ENCODE data around the gene FAM162B. TPM values are rescaled to one million over a fixed set of nuclear protein-coding genes. Genes with fewer than 3 reads are reported as not detected.
"Not testable (repeated sequence)": the region's sequence is repeated elsewhere in the genome, so short reads cannot be mapped to it uniquely, and the experiment has no call there.

FAM162B gene
- total RNA-seq, 2 experiments from 2014 or later, result not detected

GRCh38 chr6:116763048-116763447 is 2.5 kb downstream of the FAM162B start:
- H3K27me3 Mint-ChIP-seq, result peaks cover 54% of the 10 kb centered on the region
- peaks cover 6% of the 10 kb centered on the region for H3K4me1 Mint-ChIP-seq

GRCh38 chr6:116762235-116762634 is 3.3 kb downstream of the FAM162B start:
- H3K27me3 Mint-ChIP-seq, result peaks cover 48% of the 10 kb centered on the region
- no peak for DNase-seq
- no peak overlapping the region for H3K4me3 Mint-ChIP-seq
- H3K4me1 Mint-ChIP-seq, result peaks cover 6% of the 10 kb centered on the region
- H3K9me3 Mint-ChIP-seq, result no peaks in the 10 kb centered on the region
- no peaks in the 10 kb centered on the region for H3K36me3 Mint-ChIP-seq
- no peak overlapping the region for H3K27ac Mint-ChIP-seq

More at GRCh38 chr6:116763048-116763447, 2.5 kb downstream of the FAM162B start:
- no peaks in the 10 kb centered on the region for H3K9me3 Mint-ChIP-seq
- H3K4me3 Mint-ChIP-seq, result no peak overlapping the region
- DNase-seq, result no peak
- H3K36me3 Mint-ChIP-seq, result no peaks in the 10 kb centered on the region
- no peak overlapping the region for H3K27ac Mint-ChIP-seq

GRCh38 chr6:116761779-116762178 is 3.7 kb downstream of the FAM162B start:
- H3K27me3 Mint-ChIP-seq, result peaks cover 44% of the 10 kb centered on the region

GRCh38 chr6:116745176-116745575 is 20.3 kb downstream of the FAM162B start:
- H3K9me3 Mint-ChIP-seq, result peaks cover 21% of the 10 kb centered on the region
- H3K27me3 Mint-ChIP-seq, result no peaks in the 10 kb centered on the region
- no peak for DNase-seq

More at GRCh38 chr6:116761779-116762178, 3.7 kb downstream of the FAM162B start:
- DNase-seq, result no peak
- no peaks in the 10 kb centered on the region for H3K36me3 Mint-ChIP-seq
- H3K4me3 Mint-ChIP-seq, result no peak overlapping the region
- peaks cover 6% of the 10 kb centered on the region for H3K4me1 Mint-ChIP-seq
- H3K9me3 Mint-ChIP-seq, result no peaks in the 10 kb centered on the region
- H3K27ac Mint-ChIP-seq, result no peak overlapping the region

DNA sequence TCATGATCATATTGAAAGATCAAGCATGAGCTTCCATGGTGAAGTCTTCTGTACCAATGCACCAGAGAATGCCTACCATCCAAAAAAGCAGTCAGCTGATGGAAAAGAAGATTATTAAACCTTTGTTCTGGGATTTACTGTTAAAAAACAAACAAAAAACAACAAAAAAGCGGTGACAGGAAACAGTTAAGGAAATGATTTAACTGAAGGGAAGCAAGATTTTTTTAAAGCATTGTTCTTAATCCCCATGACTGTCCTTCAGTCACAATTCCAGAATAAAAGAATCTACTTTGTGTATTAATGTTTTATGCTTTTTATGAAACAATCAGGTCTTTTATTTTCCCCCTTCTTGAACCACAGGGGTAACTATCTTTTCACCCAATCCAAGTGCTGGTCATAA is 23.9 kb downstream of the FAM162B start:
- no peak overlapping the region for H3K4me3 Mint-ChIP-seq
- H3K9me3 Mint-ChIP-seq, result peaks cover 35% of the 10 kb centered on the region

More at GRCh38 chr6:116745176-116745575, 20.3 kb downstream of the FAM162B start:
- Mint-ChIP-seq H3K4me3 (no peak overlapping the region), H3K4me1 (no peaks in the 10 kb centered on the region), H3K27ac (no peak overlapping the region), H3K36me3 (peaks cover 2% of the 10 kb centered on the region)

DNA sequence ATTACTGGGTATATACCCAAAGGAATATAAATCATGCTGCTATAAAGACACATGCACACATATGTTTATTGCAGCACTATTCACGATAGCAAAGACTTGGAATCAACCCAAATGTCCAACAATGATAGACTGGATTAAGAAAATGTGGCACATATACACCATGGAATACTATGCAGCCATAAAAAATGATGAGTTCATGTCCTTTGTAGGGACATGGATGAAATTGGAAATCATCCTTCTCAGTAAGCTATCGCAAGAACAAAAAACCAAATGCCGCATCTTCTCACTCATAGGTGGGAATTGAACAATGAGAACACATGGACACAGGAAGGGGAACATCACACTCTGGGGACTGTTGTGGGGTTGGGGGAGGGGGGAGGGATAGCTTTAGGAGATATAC is 25.0 kb downstream of the FAM162B start:
- H3K27me3 Mint-ChIP-seq, result not testable (repeated sequence)

More for the DNA sequence above, 23.9 kb downstream of the FAM162B start:
- DNase-seq, result no peak
- Mint-ChIP-seq H3K4me1 (no peaks in the 10 kb centered on the region), H3K27ac (no peak overlapping the region), H3K27me3 (no peaks in the 10 kb centered on the region), H3K36me3 (peaks cover 18% of the 10 kb centered on the region)

DNA sequence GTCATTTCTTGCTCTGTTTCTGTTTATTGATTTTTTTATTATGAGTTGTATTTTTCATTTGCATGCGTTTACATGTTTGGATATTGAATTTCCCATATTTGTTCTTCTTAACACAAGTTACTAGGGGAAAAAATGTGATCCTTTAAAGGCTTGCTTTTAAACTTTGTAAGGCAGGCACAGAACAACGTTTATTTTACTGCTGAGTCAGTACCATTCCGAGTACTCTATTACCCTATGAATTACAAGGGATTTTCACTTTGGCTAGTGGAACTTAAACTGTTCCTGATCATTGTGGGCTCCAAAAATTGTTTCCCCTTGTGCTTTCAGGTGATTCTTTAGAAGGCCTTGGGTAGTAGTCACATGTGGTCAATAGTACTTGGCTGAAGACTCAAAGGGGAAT is 28.5 kb downstream of the FAM162B start:
- no peaks in the 10 kb centered on the region for H3K4me1 Mint-ChIP-seq
- H3K36me3 Mint-ChIP-seq, result peaks cover 42% of the 10 kb centered on the region
- H3K27me3 Mint-ChIP-seq, result no peaks in the 10 kb centered on the region
- no peak for DNase-seq
- H3K9me3 Mint-ChIP-seq, result peaks cover 26% of the 10 kb centered on the region
- no peak overlapping the region for H3K27ac Mint-ChIP-seq
- H3K4me3 Mint-ChIP-seq, result no peak overlapping the region

More for the DNA sequence above, 25.0 kb downstream of the FAM162B start:
- peaks cover 27% of the 10 kb centered on the region for H3K36me3 Mint-ChIP-seq
- not testable (repeated sequence) for H3K27ac Mint-ChIP-seq, H3K4me3 Mint-ChIP-seq, H3K4me1 Mint-ChIP-seq, DNase-seq
- peaks cover 39% of the 10 kb centered on the region for H3K9me3 Mint-ChIP-seq

DNA sequence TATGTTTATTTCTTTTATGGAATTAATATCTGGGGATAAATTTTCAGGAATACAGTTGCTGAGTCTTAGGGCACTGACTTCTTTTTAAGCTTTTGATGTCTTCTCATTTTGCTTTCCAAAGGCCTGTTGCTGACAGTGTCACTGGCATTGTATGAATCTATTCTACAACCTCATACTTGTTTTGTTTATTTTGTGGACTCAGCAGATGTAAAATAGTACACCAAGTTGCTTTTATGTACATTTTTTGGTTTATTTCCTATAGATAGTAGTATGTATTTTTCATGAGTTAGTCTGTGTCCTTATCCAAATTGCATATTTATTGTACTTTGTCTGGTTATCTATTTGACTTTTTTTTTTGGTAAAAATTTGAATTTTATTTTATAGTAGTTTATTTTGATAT is 35.0 kb downstream of the FAM162B start:
- Mint-ChIP-seq H3K27ac (no peak overlapping the region), H3K36me3 (peaks cover 44% of the 10 kb centered on the region), H3K4me3 (no peak overlapping the region), H3K27me3 (no peaks in the 10 kb centered on the region), H3K4me1 (no peaks in the 10 kb centered on the region), H3K9me3 (peaks cover 2% of the 10 kb centered on the region)
- DNase-seq, result no peak

- Mint-ChIP-seq H3K36me3 (peaks cover 41% of the 10 kb centered on the region), H3K27ac (no peak overlapping the region)
Observed at GRCh38 chr6:116726947-116727346, 38.6 kb downstream of the FAM162B start.

GRCh38 chr6:116714761-116715160 is 50.8 kb downstream of the FAM162B start:
- Mint-ChIP-seq H3K27ac (no peak overlapping the region), H3K36me3 (peaks cover 40% of the 10 kb centered on the region), H3K9me3 (no peaks in the 10 kb centered on the region), H3K4me1 (peaks cover 12% of the 10 kb centered on the region), H3K4me3 (no peak overlapping the region), H3K27me3 (no peaks in the 10 kb centered on the region)
- no peak for DNase-seq

More at GRCh38 chr6:116726947-116727346, 38.6 kb downstream of the FAM162B start:
- H3K4me3 Mint-ChIP-seq, result no peak overlapping the region
- no peaks in the 10 kb centered on the region for H3K27me3 Mint-ChIP-seq
- DNase-seq, result no peak
- no peaks in the 10 kb centered on the region for H3K9me3 Mint-ChIP-seq
- no peaks in the 10 kb centered on the region for H3K4me1 Mint-ChIP-seq

GRCh38 chr6:116714296-116714695 is 51.2 kb downstream of the FAM162B start:
- H3K9me3 Mint-ChIP-seq, result no peaks in the 10 kb centered on the region

GRCh38 chr6:116705917-116706316 is 59.6 kb downstream of the FAM162B start:
- H3K9me3 Mint-ChIP-seq, result no peaks in the 10 kb centered on the region
- H3K27me3 Mint-ChIP-seq, result no peaks in the 10 kb centered on the region
- peaks cover 2% of the 10 kb centered on the region for H3K4me1 Mint-ChIP-seq
- DNase-seq, result no peak
- no peak overlapping the region for H3K4me3 Mint-ChIP-seq
- no peak overlapping the region for H3K27ac Mint-ChIP-seq
- peaks cover 29% of the 10 kb centered on the region for H3K36me3 Mint-ChIP-seq

More at GRCh38 chr6:116714296-116714695, 51.2 kb downstream of the FAM162B start:
- Mint-ChIP-seq H3K27ac (no peak overlapping the region), H3K4me1 (peaks cover 12% of the 10 kb centered on the region), H3K4me3 (no peak overlapping the region), H3K36me3 (peaks cover 43% of the 10 kb centered on the region), H3K27me3 (no peaks in the 10 kb centered on the region)
- no peak for DNase-seq

DNA sequence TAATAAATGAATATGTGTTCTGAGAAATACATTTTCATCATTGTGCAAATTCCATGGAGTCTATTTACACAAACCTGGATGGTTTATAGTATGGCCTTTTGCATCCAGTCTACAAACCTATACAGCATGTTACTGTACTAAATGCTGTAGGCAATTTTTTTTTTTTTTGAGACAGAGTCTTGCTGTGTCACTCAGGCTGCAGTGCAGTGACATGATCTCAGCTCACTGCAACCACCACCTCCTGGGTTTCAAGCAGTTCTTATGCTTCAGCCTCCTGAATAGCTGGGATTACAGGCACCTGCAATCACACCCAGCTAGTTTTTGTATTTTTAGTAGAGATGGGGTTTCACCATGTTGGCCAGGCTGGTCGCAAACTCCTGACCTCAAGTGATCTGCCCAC is 61.6 kb downstream of the FAM162B start:
- not testable (repeated sequence) for H3K27ac Mint-ChIP-seq, H3K9me3 Mint-ChIP-seq, H3K4me3 Mint-ChIP-seq, H3K27me3 Mint-ChIP-seq, H3K4me1 Mint-ChIP-seq, DNase-seq
- H3K36me3 Mint-ChIP-seq, result peaks cover 31% of the 10 kb centered on the region

Other genes starting within 250 kb of the FAM162B start
- not detected for gene TRAPPC3L, start 220.0 kb downstream of the FAM162B start, total RNA-seq
- gene CALHM4, start 212.0 kb downstream of the FAM162B start, total RNA-seq, result not detected
- gene RWDD1, start 194.2 kb downstream of the FAM162B start, total RNA-seq, result 10 to 100 TPM; 52.2 to 52.5 TPM
- gene RSPH4A, start 149.2 kb downstream of the FAM162B start, total RNA-seq, result under 1 TPM; 0.23 to 0.44 TPM
- gene ZUP1, start 97.0 kb downstream of the FAM162B start, total RNA-seq, result 10 to 100 TPM; 22.4 to 24.5 TPM
- 10 to 100 TPM in 1 of 2 experiments, 1 to 10 TPM in 1; 9.0 to 11.5 TPM for gene KPNA5, start 84.5 kb downstream of the FAM162B start, total RNA-seq
- not detected for gene GPRC6A, start 63.4 kb upstream of the FAM162B start, total RNA-seq
- gene RFX6, start 111.5 kb upstream of the FAM162B start, total RNA-seq, result not detected